WTC11 (cell line): ENCODE results near the gene CLASP2. TPM values are rescaled to one million over a fixed set of nuclear protein-coding genes. Genes with fewer than 3 reads are reported as not detected.
"Not testable (repeated sequence)": the region's sequence is repeated elsewhere in the genome, so short reads cannot be mapped to it uniquely, and the experiment has no call there.

ENCODE experiments used
- ATAC-seq: fragments of 200-7000 bp; cut with Tn5 transposase; 2 replicates; pipeline ENCODE4 v1.10.0; 2021; ENCODE audit warnings: mild to moderate bottlenecking, moderate library complexity
- CTCF ChIA-PET: fragments of 300-600 bp; sonication (Branson Sonifier 250); formaldehyde crosslinking; loops from one replicate; lab custom pipeline; 2021; ENCODE audit warnings: antibody characterized with exemption; lab: Charles Lee
- POLR2A ChIA-PET: fragments of 350-600 bp; sonication (Branson Sonifier 250); formaldehyde crosslinking; loops from one replicate; lab custom pipeline; 2021; ENCODE audit warnings: antibody characterized with exemption; lab: Charles Lee
- DNase-seq: peaks from one replicate; pipeline ENCODE4 v3.0.0; 2021; ENCODE audit warnings: low spot score
- H3K27ac Mint-ChIP-seq: 2 replicates; pipeline ENCODE4 v1.8.0; 2021; ENCODE audit warnings: mixed read lengths
- H3K27me3 Mint-ChIP-seq: 2 replicates; pipeline ENCODE4 v1.8.0; 2021; ENCODE audit warnings: low read depth, mild to moderate bottlenecking, moderate library complexity, mixed read lengths
- H3K36me3 Mint-ChIP-seq: 2 replicates; pipeline ENCODE4 v1.8.0; 2021; ENCODE audit warnings: mixed read lengths
- H3K4me1 Mint-ChIP-seq: 2 replicates; pipeline ENCODE4 v1.8.0; 2022; ENCODE audit warnings: mixed read lengths
- H3K4me3 Mint-ChIP-seq: 2 replicates; pipeline ENCODE4 v1.8.0; 2021; ENCODE audit warnings: mild to moderate bottlenecking, moderate library complexity, mixed read lengths
- H3K9me3 Mint-ChIP-seq: 2 replicates; pipeline ENCODE4 v1.8.0; 2021; ENCODE audit warnings: mixed read lengths
- ATF1 ChIP-seq: sonication (generic); formaldehyde crosslinking; IDR thresholded peaks from 2 replicates; pipeline ENCODE4 v1.8.1; 2023; ENCODE audit warnings: mild to moderate bottlenecking, moderate library complexity, missing genetic modification reagents
- CREB1 ChIP-seq: sonication (generic); formaldehyde crosslinking; IDR thresholded peaks from 2 replicates; pipeline ENCODE4 v1.8.0; 2023; ENCODE audit warnings: mild to moderate bottlenecking, missing genetic modification reagents
- ELF4 ChIP-seq: sonication (generic); formaldehyde crosslinking; IDR thresholded peaks from 2 replicates; pipeline ENCODE4 v1.8.1; 2022; ENCODE audit warnings: low read depth, mild to moderate bottlenecking, moderate library complexity, missing genetic modification reagents
- JUN ChIP-seq: sonication (generic); formaldehyde crosslinking; IDR thresholded peaks from 2 replicates; pipeline ENCODE4 v1.8.0; 2023; ENCODE audit warnings: mild to moderate bottlenecking, missing genetic modification reagents
- NFE2L1 ChIP-seq: sonication (generic); formaldehyde crosslinking; IDR thresholded peaks from 2 replicates; pipeline ENCODE4 v1.8.1; 2023; ENCODE audit warnings: missing genetic modification reagents
- NR2C2 ChIP-seq: sonication (generic); formaldehyde crosslinking; IDR thresholded peaks from 2 replicates; pipeline ENCODE4 v1.8.0; 2022; ENCODE audit warnings: mild to moderate bottlenecking, missing genetic modification reagents
- NR3C1 ChIP-seq: sonication (generic); formaldehyde crosslinking; conservative IDR thresholded peaks from 2 replicates; pipeline ENCODE4 v1.8.1; 2023; ENCODE audit warnings: low read depth, mild to moderate bottlenecking, missing genetic modification reagents
- RORB ChIP-seq: fragments of 250-450 bp; sonication (Bioruptor Pico); IDR thresholded peaks from 2 replicates; pipeline ENCODE4 v1.9.0; 2021; ENCODE audit warnings: mild to moderate bottlenecking
- SMAD3 ChIP-seq: sonication (generic); formaldehyde crosslinking; IDR thresholded peaks from 2 replicates; pipeline ENCODE4 v1.8.0; 2022; ENCODE audit warnings: missing genetic modification reagents, mild to moderate bottlenecking, borderline replicate concordance
- SOX15 ChIP-seq: fragments of 250-450 bp; sonication (Bioruptor Pico); IDR thresholded peaks from 2 replicates; pipeline ENCODE4 v1.9.0; 2021; ENCODE audit warnings: mild to moderate bottlenecking
- TEAD1 ChIP-seq: sonication (generic); formaldehyde crosslinking; IDR thresholded peaks from 2 replicates; pipeline ENCODE4 v1.8.0; 2022; ENCODE audit warnings: mild to moderate bottlenecking, missing genetic modification reagents
- ZBTB21 ChIP-seq: sonication (generic); formaldehyde crosslinking; IDR thresholded peaks from 2 replicates; pipeline ENCODE4 v1.8.1; 2023; ENCODE audit warnings: mild to moderate bottlenecking, missing genetic modification reagents, borderline replicate concordance
- ZNF121 ChIP-seq: sonication (generic); formaldehyde crosslinking; IDR thresholded peaks from 2 replicates; pipeline ENCODE4 v1.8.0; 2023; ENCODE audit warnings: missing genetic modification reagents
- ZNF138 ChIP-seq: sonication (generic); formaldehyde crosslinking; conservative IDR thresholded peaks from 2 replicates; pipeline ENCODE4 v1.8.1; 2022; ENCODE audit warnings: mild to moderate bottlenecking, moderate library complexity, missing genetic modification reagents
- total RNA-seq: library from RNA; stranded (reverse); gene quantifications from 3 replicates; pipeline ENCODE4 v1.2.3, GENCODE V29; 2021
- TF ChIP-seq, protein P1 (sequence below): sonication (generic); formaldehyde crosslinking; IDR thresholded peaks from 2 replicates; pipeline ENCODE4 v1.8.1; 2022; ENCODE audit warnings: low read depth, mild to moderate bottlenecking, moderate library complexity, missing genetic modification reagents, borderline replicate concordance
- TF ChIP-seq, protein P2 (sequence below): sonication (generic); formaldehyde crosslinking; IDR thresholded peaks from 2 replicates; pipeline ENCODE4 v1.8.0; 2023; ENCODE audit warnings: missing genetic modification reagents
- TF ChIP-seq, protein P3 (sequence below): sonication (generic); formaldehyde crosslinking; IDR thresholded peaks from 2 replicates; pipeline ENCODE4 v1.8.1; 2023; ENCODE audit warnings: mild to moderate bottlenecking, missing genetic modification reagents
- TF ChIP-seq, protein P4 (sequence below): sonication (generic); formaldehyde crosslinking; IDR thresholded peaks from 2 replicates; pipeline ENCODE4 v1.8.0; 2022; ENCODE audit warnings: mild to moderate bottlenecking, missing genetic modification reagents
- TF ChIP-seq, protein P5 (sequence below): fragments of 250-450 bp; sonication (Bioruptor Pico); IDR thresholded peaks from 2 replicates; pipeline ENCODE4 v2.1.2; 2022; ENCODE audit warnings: mild to moderate bottlenecking, moderate library complexity
- TF ChIP-seq, protein P6 (sequence below): sonication (generic); formaldehyde crosslinking; conservative IDR thresholded peaks from 2 replicates; pipeline ENCODE4 v1.8.1; 2022; ENCODE audit warnings: mild to moderate bottlenecking, missing genetic modification reagents
- TF ChIP-seq, protein P7 (sequence below): fragments of 250-450 bp; sonication (Bioruptor Pico); conservative IDR thresholded peaks from 2 replicates; pipeline ENCODE4 v1.9.0; 2021; ENCODE audit warnings: mild to moderate bottlenecking

Gene CLASP2
- total RNA-seq, 1 experiment from 2014 or later, result 56.7 TPM

DNA sequence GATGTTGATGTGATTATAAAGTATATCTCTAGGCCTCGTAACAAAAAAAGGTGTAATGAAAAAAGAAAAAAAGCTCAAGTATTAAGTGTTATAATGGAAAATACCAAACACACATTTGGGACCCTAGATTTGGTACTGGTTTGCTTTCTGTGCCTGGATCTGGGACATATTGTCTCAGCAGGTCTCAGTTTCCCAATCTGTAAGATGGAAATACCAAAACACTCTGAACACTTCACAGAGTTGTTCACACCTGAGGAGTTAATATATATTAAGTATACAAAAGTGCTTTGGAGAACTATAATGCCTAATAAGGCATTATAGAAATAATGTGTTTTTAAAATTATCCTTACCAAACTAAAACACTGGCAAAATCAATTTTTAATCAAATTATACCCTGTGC is 60.0 kb downstream of the CLASP2 start:
- no peaks in the 10 kb centered on the region for H3K36me3 Mint-ChIP-seq
- no peaks in the 10 kb centered on the region for H3K27me3 Mint-ChIP-seq
- ATAC-seq (no peak), DNase-seq (no peak)
- H3K9me3 Mint-ChIP-seq, result no peaks in the 10 kb centered on the region
- H3K27ac Mint-ChIP-seq, result peak overlapping the region; percentile 6
- POLR2A ChIA-PET, result interaction anchor here (0.7 kb wide), 1 partner anchor 12 kb away, joined by 3 read pairs; no protein-coding TSS in a partner anchor
- TF ChIP-seq, protein P1, sequence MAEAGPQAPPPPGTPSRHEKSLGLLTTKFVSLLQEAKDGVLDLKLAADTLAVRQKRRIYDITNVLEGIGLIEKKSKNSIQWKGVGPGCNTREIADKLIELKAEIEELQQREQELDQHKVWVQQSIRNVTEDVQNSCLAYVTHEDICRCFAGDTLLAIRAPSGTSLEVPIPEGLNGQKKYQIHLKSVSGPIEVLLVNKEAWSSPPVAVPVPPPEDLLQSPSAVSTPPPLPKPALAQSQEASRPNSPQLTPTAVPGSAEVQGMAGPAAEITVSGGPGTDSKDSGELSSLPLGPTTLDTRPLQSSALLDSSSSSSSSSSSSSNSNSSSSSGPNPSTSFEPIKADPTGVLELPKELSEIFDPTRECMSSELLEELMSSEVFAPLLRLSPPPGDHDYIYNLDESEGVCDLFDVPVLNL (CRISPR knock-in tag), result no peak
- TF ChIP-seq, protein P2, sequence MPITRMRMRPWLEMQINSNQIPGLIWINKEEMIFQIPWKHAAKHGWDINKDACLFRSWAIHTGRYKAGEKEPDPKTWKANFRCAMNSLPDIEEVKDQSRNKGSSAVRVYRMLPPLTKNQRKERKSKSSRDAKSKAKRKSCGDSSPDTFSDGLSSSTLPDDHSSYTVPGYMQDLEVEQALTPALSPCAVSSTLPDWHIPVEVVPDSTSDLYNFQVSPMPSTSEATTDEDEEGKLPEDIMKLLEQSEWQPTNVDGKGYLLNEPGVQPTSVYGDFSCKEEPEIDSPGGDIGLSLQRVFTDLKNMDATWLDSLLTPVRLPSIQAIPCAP (CRISPR knock-in tag), result no peak
- TF ChIP-seq, protein P3, sequence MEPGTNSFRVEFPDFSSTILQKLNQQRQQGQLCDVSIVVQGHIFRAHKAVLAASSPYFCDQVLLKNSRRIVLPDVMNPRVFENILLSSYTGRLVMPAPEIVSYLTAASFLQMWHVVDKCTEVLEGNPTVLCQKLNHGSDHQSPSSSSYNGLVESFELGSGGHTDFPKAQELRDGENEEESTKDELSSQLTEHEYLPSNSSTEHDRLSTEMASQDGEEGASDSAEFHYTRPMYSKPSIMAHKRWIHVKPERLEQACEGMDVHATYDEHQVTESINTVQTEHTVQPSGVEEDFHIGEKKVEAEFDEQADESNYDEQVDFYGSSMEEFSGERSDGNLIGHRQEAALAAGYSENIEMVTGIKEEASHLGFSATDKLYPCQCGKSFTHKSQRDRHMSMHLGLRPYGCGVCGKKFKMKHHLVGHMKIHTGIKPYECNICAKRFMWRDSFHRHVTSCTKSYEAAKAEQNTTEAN (CRISPR knock-in tag), result no peak
- TF ChIP-seq ZNF121 (CRISPR knock-in tag), result no peak
- H3K4me1 Mint-ChIP-seq, result peaks cover 45% of the 10 kb centered on the region
- H3K4me3 Mint-ChIP-seq, result no peak overlapping the region
- CTCF ChIA-PET, result interaction anchor here (2.1 kb wide), 1 partner anchor 129 kb away, joined by 14 read pairs; no protein-coding TSS in a partner anchor

DNA sequence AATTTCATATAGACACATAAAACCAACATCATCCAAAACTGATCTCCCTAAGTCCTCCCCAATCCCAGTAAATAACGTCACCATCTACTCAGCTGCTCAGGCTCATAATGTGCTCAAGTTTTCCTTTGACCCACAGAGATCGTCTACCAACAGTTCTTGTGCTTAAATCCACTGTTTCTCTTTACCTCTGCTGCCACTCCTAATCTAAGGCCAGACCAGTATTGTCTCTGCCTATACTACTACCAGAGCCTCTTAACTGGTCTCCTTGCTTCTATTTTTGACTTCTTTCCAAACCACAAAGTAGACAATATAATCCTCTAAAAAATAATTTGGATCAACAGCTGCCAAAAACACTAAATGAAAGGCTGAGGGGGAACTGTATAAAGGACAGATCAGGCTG is 65.3 kb downstream of the CLASP2 start:
- Mint-ChIP-seq H3K36me3 (no peaks in the 10 kb centered on the region), H3K27me3 (no peaks in the 10 kb centered on the region), H3K4me3 (no peak overlapping the region), H3K4me1 (peaks cover 33% of the 10 kb centered on the region), H3K9me3 (no peaks in the 10 kb centered on the region), H3K27ac (no peak overlapping the region)
- ATAC-seq (no peak), DNase-seq (no peak)
- TF ChIP-seq ATF1 (CRISPR knock-in tag) (no peak), ZNF138 (CRISPR knock-in tag) (no peak), TEAD1 (no peak), JUN (CRISPR knock-in tag) (no peak), RORB (CRISPR knock-in tag) (no peak), SMAD3 (CRISPR knock-in tag) (no peak)
- ChIA-PET POLR2A (no interaction called here), CTCF (no interaction called here)

DNA sequence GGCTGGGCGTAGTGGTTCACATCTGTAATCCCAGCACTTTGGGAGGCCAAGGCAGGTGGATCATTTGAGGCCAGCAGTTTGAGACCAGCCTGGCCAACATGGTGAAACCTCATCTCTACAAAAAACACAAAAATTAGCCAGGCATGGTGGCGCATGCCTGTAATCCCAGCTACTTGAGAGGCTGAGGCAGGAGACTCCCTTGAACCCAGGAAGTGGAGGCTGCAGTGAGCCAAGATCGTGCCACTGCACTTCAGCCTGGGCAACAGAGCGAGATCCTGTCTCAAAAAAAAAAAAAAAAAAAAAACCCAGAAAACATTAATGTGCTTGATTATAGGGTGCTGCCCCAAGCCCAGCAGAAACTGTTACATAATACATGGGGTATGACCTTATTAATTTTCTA is 67.0 kb downstream of the CLASP2 start:
- H3K27ac Mint-ChIP-seq, H3K4me3 Mint-ChIP-seq, CTCF ChIA-PET: not testable (repeated sequence)

DNA sequence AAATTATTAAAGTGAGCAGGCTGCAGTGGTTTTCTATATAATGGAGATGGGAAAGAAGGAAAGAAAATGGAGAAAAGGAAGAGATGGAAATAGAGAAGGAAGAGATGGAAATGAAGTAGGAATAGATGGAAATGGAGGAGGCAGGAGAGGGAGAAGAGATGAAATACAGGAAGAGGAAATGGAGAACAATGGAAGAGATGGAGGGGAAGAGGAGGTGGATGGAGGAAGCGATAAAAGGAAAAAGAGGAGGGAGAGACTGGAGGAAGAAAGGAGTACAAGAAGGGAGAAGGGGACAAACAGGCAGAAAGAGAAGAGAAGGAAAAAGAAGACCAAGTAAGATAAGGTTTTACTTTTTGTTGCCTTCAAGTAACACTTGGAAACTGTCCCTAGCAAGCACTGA is 67.6 kb downstream of the CLASP2 start:
- Mint-ChIP-seq H3K27ac (no peak overlapping the region), H3K4me3 (no peak overlapping the region), H3K4me1 (peaks cover 48% of the 10 kb centered on the region), H3K27me3 (no peaks in the 10 kb centered on the region), H3K9me3 (no peaks in the 10 kb centered on the region), H3K36me3 (no peaks in the 10 kb centered on the region)
- no peak for ATAC-seq
- ChIA-PET CTCF (no interaction called here), POLR2A (no interaction called here)
- DNase-seq, result no peak
- no peak for TF ChIP-seq NR2C2
- TF ChIP-seq NFE2L1 (CRISPR knock-in tag), result no peak
- TF ChIP-seq, protein P4, sequence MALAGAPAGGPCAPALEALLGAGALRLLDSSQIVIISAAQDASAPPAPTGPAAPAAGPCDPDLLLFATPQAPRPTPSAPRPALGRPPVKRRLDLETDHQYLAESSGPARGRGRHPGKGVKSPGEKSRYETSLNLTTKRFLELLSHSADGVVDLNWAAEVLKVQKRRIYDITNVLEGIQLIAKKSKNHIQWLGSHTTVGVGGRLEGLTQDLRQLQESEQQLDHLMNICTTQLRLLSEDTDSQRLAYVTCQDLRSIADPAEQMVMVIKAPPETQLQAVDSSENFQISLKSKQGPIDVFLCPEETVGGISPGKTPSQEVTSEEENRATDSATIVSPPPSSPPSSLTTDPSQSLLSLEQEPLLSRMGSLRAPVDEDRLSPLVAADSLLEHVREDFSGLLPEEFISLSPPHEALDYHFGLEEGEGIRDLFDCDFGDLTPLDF (CRISPR knock-in tag), result no peak
- TF ChIP-seq, protein P5, sequence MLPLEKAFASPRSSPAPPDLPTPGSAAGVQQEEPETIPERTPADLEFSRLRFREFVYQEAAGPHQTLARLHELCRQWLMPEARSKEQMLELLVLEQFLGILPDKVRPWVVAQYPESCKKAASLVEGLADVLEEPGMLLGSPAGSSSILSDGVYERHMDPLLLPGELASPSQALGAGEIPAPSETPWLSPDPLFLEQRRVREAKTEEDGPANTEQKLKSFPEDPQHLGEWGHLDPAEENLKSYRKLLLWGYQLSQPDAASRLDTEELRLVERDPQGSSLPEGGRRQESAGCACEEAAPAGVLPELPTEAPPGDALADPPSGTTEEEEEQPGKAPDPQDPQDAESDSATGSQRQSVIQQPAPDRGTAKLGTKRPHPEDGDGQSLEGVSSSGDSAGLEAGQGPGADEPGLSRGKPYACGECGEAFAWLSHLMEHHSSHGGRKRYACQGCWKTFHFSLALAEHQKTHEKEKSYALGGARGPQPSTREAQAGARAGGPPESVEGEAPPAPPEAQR (CRISPR knock-in tag), result no peak
- TF ChIP-seq CREB1 (CRISPR knock-in tag), result no peak
- no peak for TF ChIP-seq ELF4 (CRISPR knock-in tag)
- TF ChIP-seq, protein P6, sequence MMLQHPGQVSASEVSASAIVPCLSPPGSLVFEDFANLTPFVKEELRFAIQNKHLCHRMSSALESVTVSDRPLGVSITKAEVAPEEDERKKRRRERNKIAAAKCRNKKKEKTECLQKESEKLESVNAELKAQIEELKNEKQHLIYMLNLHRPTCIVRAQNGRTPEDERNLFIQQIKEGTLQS, result no peak
- no peak for TF ChIP-seq ZBTB21 (CRISPR knock-in tag)
- TF ChIP-seq SOX15 (CRISPR knock-in tag), result no peak
- no peak for TF ChIP-seq NR3C1 (CRISPR knock-in tag)
- TF ChIP-seq, protein P7, sequence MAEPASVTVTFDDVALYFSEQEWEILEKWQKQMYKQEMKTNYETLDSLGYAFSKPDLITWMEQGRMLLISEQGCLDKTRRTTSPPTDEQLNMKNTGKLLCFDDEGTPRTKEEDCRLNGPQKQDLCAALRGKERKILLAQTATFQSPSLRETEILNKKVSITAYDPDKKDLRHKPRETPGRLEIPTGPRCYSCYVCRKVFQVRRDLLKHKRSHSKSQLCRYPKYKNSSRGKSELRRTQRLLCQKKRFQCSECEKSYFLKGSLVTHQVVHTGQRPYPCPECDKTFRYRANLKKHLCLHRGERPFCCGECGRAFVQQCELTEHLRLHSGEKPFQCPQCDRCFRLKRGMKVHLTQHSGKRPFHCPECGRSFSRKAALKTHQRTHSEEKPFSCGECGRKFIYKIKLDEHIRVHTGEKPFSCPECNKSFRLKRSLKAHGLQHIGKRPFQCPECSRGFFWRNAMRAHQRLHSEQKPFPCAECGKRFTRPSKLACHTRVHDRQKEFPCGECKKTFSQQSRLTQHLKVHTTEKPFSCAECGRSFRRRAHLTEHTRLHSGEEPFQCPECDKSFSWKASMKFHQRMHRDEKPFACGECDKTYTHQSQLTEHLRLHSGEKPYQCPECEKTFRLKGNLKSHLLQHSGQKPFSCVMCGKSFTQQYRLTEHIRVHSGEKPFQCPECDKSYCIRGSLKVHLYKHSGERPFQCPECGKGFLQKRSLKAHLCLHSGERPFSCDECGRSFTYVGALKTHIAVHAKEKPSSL (CRISPR knock-in tag), result no peak

More for the DNA sequence above, 67.0 kb downstream of the CLASP2 start:
- not testable (repeated sequence) for H3K9me3 Mint-ChIP-seq, H3K36me3 Mint-ChIP-seq, ATAC-seq, H3K27me3 Mint-ChIP-seq, DNase-seq
- peaks cover 44% of the 10 kb centered on the region for H3K4me1 Mint-ChIP-seq
- TF ChIP-seq ZNF121 (CRISPR knock-in tag), result peak; percentile 82; the same call in 1 of the 2 replicates
- POLR2A ChIA-PET, result interaction anchor here (0.6 kb wide), 1 partner anchor 225 kb away, joined by 4 read pairs; no protein-coding TSS in a partner anchor
